DOHH2 (cell line): ENCODE measurements around the gene PDHB.

Experiments used
- H3F3A ChIP-seq: fragments of 200-600 bp; sonication (generic), shearing (Covaris generic); 2 replicates; pipeline ENCODE4 v1.6.0; 2016; ENCODE audit warnings: antibody characterized with exemption, mild to moderate bottlenecking; ENCODE audit not compliant: control insufficient read depth, insufficient read depth
- H3K27ac ChIP-seq: fragments of 200-600 bp; sonication (generic); 2 replicates; pipeline ENCODE4 v1.5.1; 2014; ENCODE audit warnings: low read depth, mild to moderate bottlenecking, low read length, moderate library complexity
- H3K27me3 ChIP-seq: fragments of 200-600 bp; sonication (generic); 2 replicates; pipeline ENCODE4 v1.6.1; 2014; ENCODE audit warnings: mild to moderate bottlenecking, low read length, mixed read lengths; ENCODE audit not compliant: control insufficient read depth
- H3K36me3 ChIP-seq: fragments of 200-600 bp; sonication (generic); 2 replicates; pipeline ENCODE4 v1.6.1; 2014; ENCODE audit warnings: mild to moderate bottlenecking, low read length, moderate library complexity, mixed read lengths; ENCODE audit not compliant: control insufficient read depth
- H3K4me1 ChIP-seq: fragments of 200-600 bp; sonication (generic); 2 replicates; pipeline ENCODE4 v1.6.1; 2014; ENCODE audit warnings: mild to moderate bottlenecking, low read length, mixed read lengths; ENCODE audit not compliant: control insufficient read depth
- H3K4me2 ChIP-seq: fragments of 200-600 bp; sonication (generic); 2 replicates; pipeline ENCODE4 v1.6.0; 2014; ENCODE audit warnings: mild to moderate bottlenecking, low read length, moderate library complexity
- H3K4me3 ChIP-seq: fragments of 200-600 bp; sonication (generic); 2 replicates; pipeline ENCODE4 v1.5.1; 2014; ENCODE audit warnings: mild to moderate bottlenecking, low read length, mixed read lengths
- H3K79me2 ChIP-seq: fragments of 200-600 bp; sonication (generic); 2 replicates; pipeline ENCODE4 v1.6.1; 2014; ENCODE audit warnings: mild to moderate bottlenecking, low read length, mixed read lengths; ENCODE audit not compliant: control insufficient read depth
- H3K9me2 ChIP-seq: fragments of 200-600 bp; sonication (generic); replicated peaks from 2 replicates; pipeline ENCODE4 v1.6.1; 2014; ENCODE audit warnings: mild to moderate bottlenecking, low read length, mixed read lengths; ENCODE audit not compliant: control insufficient read depth
- H3K9me3 ChIP-seq: fragments of 200-600 bp; sonication (generic); 2 replicates; pipeline ENCODE4 v1.6.1; 2014; ENCODE audit warnings: antibody characterized with exemption, low read length, mixed read lengths; ENCODE audit not compliant: control insufficient read depth, insufficient read depth
- H4K20me1 ChIP-seq: fragments of 200-600 bp; sonication (generic); 2 replicates; pipeline ENCODE4 v1.6.0; 2014; ENCODE audit warnings: low read depth, mild to moderate bottlenecking, antibody characterized with exemption, low read length, moderate library complexity; ENCODE audit not compliant: control insufficient read depth, insufficient read depth
- EZH2phosphoT487 ChIP-seq: fragments of 200-600 bp; sonication (generic); IDR thresholded peaks from 2 replicates; pipeline ENCODE4 v1.6.1; 2017; ENCODE audit warnings: borderline replicate concordance, mild to moderate bottlenecking, antibody characterized with exemption, low read length, moderate library complexity, mixed read lengths
- TF ChIP-seq, protein P1 (sequence below): fragments of 200-600 bp; sonication (generic); IDR thresholded peaks from one replicate; pipeline ENCODE4 v1.5.1; 2014; ENCODE audit warnings: antibody characterized with exemption, mild to moderate bottlenecking, low read depth, low read length; ENCODE audit not compliant: poor library complexity, severe bottlenecking

Gene PDHB

DNA sequence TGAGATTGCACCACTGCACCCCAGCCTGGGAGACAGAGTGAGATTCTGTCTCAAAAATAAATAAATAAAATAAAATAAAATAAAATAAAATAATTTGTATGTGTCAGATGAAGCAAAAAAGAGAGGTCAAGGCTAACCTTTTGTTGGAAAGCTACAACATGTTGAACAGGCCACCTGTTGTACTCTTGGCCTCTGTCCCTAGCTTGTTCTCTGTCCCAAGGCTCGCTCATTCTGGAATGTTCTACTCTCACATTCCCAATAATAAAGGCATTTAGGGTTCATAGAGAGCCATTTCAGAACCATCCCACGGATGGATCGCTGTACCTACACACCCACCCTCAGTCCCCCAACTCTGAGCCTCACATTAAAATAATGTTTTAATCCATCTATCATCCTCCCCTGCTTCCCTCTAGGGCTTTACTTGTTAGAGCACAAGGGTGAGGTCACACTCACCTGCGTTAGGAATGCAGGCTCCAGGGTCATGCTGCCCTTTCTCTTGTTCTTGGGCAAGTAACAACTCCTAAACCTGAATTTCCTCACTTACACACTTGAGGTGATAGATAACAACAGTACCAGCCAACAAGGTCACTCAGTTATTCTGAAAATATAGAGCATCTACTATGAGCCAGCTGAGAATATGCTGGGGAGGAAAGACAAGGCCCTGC is 33.4 kb upstream of the PDHB start:
- H3K9me3 ChIP-seq: no peaks in the 10 kb centered on the region

DNA sequence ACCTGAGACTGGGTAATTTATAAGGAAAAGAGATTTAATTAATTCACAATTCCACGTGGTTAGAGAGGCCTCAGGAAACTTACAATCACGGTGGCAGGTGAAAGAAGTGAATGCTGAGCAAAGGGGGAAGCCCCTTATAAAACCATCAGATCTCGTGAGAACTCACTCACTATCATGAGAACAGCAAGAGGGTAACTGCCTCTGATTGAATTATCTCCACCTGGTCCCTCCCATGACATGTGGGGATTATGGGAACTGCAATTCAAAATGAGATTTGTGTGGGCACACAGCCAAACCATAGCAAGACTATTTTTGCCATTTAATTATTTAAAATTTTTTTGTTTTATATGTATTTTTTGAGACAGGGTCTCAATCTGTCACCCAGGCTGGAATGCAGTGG is 31.2 kb upstream of the PDHB start:
- Histone ChIP-seq H3K27me3 (no peaks in the 10 kb centered on the region), H3K79me2 (no peaks in the 10 kb centered on the region), H3K27ac (no peak overlapping the region)

More for the DNA sequence above, 33.4 kb upstream of the PDHB start:
- Histone ChIP-seq H3K27ac (no peak overlapping the region), H3K4me1 (peaks cover 15% of the 10 kb centered on the region), H3K79me2 (no peaks in the 10 kb centered on the region), H3K9me2 (no peaks in the 10 kb centered on the region), H3K4me3 (no peak overlapping the region), H3K4me2 (no peak overlapping the region), H3F3A (no peaks in the 10 kb centered on the region), H3K36me3 (no peaks in the 10 kb centered on the region), H4K20me1 (no peaks in the 10 kb centered on the region), H3K27me3 (no peaks in the 10 kb centered on the region)
- no peak for TF ChIP-seq EZH2phosphoT487
- TF ChIP-seq, protein P1, sequence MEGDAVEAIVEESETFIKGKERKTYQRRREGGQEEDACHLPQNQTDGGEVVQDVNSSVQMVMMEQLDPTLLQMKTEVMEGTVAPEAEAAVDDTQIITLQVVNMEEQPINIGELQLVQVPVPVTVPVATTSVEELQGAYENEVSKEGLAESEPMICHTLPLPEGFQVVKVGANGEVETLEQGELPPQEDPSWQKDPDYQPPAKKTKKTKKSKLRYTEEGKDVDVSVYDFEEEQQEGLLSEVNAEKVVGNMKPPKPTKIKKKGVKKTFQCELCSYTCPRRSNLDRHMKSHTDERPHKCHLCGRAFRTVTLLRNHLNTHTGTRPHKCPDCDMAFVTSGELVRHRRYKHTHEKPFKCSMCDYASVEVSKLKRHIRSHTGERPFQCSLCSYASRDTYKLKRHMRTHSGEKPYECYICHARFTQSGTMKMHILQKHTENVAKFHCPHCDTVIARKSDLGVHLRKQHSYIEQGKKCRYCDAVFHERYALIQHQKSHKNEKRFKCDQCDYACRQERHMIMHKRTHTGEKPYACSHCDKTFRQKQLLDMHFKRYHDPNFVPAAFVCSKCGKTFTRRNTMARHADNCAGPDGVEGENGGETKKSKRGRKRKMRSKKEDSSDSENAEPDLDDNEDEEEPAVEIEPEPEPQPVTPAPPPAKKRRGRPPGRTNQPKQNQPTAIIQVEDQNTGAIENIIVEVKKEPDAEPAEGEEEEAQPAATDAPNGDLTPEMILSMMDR: no peak

DNA sequence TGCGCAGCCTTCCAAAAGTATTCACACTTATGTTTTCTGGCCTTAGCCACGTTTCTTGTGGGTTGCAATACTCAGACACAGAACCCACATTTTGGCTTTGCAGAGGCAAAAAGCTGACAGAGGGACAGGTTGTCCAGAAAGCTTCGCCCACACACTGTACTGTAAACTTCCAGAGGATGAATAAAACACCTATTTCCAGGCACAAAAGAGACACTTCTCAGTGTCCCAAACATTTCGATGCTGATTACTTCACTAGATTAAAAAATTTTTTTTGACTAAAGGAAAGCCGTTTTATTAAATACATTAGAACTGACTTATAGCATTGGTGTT is 30.3 kb upstream of the PDHB start:
- H3K9me2 ChIP-seq: no peaks in the 10 kb centered on the region
- H3K27ac ChIP-seq: no peak overlapping the region
- peak overlapping the region; percentile 63 for H3K4me3 ChIP-seq
- no peaks in the 10 kb centered on the region for H3K36me3 ChIP-seq
- H4K20me1 ChIP-seq: no peaks in the 10 kb centered on the region
- H3K4me1 ChIP-seq: peaks cover 15% of the 10 kb centered on the region
- no peaks in the 10 kb centered on the region for H3K79me2 ChIP-seq
- H3K9me3 ChIP-seq: no peaks in the 10 kb centered on the region
- peak overlapping the region; percentile 83 for H3K4me2 ChIP-seq
- H3F3A ChIP-seq: no peaks in the 10 kb centered on the region
- no peak for TF ChIP-seq EZH2phosphoT487
- TF ChIP-seq, protein P1: peak; percentile 4
- no peaks in the 10 kb centered on the region for H3K27me3 ChIP-seq

More for the DNA sequence above, 31.2 kb upstream of the PDHB start:
- TF ChIP-seq, protein P1: no peak
- TF ChIP-seq EZH2phosphoT487: no peak
- Histone ChIP-seq H3K9me3 (no peaks in the 10 kb centered on the region), H3K4me3 (no peak overlapping the region), H3K9me2 (no peaks in the 10 kb centered on the region), H4K20me1 (no peaks in the 10 kb centered on the region), H3K4me1 (peaks cover 15% of the 10 kb centered on the region), H3F3A (no peaks in the 10 kb centered on the region), H3K4me2 (no peak overlapping the region), H3K36me3 (no peaks in the 10 kb centered on the region)
